SK-N-DZ (cell line): ENCODE measurements around the gene KCNK2.
"Not testable (repeated sequence)": the region's sequence is repeated elsewhere in the genome, so short reads cannot be mapped to it uniquely, and the experiment has no call there.

Source experiments
- DNase-seq: peaks from one replicate; pipeline ENCODE4 v3.0.0-alpha.2; 2015; ENCODE audit warnings: low spot score

Gene KCNK2

GRCh38 chr1:215151841-215152549 is 69.5 kb downstream of the KCNK2 start:
- no peak for DNase-seq

DNA sequence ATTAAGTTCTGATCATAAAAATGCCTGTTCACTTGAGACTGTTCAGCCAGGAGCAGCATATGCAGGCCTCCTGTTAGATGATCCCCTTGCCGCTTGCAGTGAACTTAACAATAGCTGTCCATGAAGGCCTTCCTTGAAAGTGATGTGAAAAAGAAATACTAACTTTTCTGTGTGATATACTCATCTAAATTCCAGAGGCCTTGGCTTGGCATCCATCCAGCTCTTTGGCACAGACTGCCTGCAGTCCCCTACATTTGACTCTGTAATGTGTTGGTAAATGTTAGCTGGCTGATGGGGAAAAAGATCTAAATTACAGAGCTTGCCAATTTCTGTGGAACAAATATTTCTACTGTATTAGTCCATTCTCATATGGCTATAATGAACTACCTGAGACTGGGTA is 73.7 kb downstream of the KCNK2 start:
- DNase-seq, result no peak

GRCh38 chr1:215160351-215160750 is 77.8 kb downstream of the KCNK2 start:
- DNase-seq, result no peak

GRCh38 chr1:215163144-215163543 is 80.6 kb downstream of the KCNK2 start:
- DNase-seq, result not testable (repeated sequence)

DNA sequence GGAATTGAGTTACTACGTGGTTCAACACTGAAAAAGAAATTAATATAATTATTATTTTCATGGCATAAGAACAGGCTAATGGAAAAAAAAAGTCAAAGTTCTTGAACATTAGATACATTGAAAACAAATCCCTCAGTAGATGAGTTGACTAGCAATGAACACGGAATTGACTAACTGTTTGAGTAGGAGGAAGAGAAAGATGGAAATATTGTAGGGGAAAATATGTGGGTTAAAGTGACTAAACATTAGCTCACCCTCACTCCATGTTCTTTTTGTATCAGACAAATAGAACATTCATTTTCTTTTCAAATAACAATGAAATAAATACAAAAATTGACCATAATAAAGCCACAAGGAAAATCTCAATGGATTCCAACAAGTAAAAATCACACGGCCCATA is 84.3 kb downstream of the KCNK2 start:
- no peak for DNase-seq

GRCh38 chr1:215181518-215181917 is 99.0 kb downstream of the KCNK2 start:
- DNase-seq, result no peak

- no peak for DNase-seq
Measured at GRCh38 chr1:215185067-215185620, 102.6 kb downstream of the KCNK2 start.

DNA sequence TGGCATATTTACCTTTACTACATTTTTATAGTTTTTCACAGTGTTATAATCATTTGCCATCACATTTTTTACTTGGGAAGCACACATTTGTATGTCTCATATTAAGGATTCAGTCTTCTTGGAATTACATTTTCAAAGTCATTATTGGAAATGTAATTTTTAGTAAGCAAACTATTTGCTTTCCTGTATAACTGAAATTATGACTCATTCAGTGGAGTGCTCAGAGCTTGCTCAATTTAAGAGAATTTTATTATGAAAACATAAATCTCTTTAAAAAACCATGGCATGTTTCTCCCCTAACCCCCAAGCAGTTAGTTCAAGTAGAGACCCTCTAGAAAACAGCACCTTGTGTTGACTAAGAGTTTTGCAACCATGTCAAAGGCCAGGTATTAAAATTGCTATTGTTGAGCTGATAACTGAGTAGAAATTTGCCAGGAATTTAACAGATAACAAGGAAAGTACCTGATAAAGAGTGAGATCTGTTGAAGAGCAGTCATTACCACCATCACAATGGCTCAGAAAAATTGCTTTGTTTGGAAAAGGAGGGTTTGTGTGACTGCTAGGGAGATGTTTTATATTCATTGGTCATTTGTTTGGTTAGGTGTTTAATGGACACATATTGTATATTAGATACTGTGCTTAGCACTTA is 105.9 kb downstream of the KCNK2 start:
- DNase-seq, result no peak

DNA sequence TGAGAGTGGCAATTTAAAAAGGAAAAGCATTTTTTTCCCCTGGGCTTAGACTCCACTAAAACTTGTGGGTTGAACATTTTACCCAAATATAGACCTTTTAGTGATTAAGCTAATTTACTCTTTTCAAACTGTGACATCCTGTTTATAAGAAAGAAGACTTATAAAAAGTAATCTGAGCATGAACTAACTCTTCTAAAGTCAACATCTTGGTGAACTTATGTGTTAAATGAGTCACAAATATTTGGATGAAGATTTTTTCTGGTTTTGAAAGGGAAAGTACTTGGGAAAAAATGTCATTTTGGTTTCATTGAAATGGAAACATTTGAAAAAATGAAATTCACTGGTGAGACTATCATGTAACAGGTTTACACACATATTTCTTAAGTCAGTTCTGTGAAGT is 109.8 kb downstream of the KCNK2 start:
- DNase-seq, result no peak

DNA sequence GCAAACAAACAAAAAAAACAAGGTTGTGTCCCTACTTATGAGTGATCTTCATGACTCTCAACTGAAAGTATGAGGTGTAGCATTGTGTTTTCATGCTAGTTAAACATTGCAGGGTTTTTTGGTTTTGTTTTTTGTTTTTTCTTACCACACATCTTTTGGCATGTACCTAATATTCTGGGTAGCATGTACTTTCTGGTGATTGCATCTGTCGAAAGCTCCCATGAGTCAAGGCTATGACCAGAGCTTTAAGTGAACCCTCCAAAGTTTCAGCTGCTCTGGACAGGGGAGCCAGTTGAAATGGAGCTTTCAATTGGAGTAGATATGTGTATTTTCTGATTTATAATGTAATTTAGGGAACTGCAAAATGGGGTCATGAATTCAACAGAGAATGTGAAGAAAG is 115.5 kb downstream of the KCNK2 start:
- no peak for DNase-seq

GRCh38 chr1:215200121-215200520 is 117.6 kb downstream of the KCNK2 start:
- no peak for DNase-seq

- DNase-seq, result no peak
Measured at GRCh38 chr1:215201283-215201682, 118.7 kb downstream of the KCNK2 start.

GRCh38 chr1:215202868-215203267 is 120.3 kb downstream of the KCNK2 start:
- DNase-seq, result no peak

DNA sequence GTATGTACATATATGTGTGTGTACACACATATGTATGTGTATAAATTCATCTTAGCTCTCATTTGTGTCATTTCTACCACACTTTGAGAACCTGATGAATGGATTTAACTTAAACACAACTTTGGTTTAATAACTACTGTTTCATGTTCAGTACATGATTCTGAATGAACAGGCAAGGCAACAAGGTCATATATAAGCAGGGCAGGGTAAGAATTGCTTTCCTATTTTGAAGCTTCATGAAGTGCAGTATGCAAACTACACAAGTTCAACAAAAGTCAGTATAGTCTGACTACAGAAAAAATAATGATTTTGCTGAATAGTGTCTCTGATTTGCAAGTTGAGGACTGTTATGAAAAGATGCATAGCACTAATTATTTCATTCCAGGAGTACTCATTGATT is 127.6 kb downstream of the KCNK2 start:
- DNase-seq, result no peak

DNA sequence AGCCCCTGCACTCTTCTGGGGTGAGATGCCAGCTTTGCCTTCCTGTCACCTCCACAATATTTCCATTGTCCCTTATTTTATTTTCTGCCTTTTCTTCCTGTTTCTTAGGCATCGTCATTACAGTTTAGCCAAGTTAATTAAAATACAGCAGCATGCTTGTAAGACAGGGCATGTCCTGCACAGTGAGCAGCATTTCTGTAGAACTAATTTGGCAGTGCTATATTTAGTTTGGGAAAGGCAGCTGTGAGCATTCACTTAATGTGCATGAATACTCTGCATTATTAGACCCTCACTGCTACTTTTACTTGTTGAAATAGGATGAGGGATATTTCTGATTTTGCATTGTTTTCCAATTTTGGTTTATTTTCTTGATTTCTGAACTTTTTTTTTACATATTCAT is 133.3 kb downstream of the KCNK2 start:
- no peak for DNase-seq

DNA sequence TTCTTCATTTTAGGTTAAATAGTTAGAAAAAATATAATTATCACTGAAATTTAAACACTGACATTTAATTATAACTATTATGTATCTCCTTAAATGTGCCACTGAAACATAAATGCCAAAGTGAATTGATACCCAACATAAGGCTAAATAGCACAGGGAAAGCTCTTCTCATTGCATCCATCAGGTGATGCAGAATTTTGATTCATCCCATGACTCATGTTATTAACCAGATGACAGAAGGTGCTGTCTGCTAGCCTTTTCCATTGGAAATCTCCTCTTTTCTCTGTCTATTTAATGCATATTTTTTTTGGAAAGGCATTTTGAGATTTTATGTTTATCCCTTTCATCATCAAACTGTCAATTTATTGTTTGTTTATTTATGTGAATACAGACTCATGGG is 136.8 kb downstream of the KCNK2 start:
- DNase-seq, result no peak

DNA sequence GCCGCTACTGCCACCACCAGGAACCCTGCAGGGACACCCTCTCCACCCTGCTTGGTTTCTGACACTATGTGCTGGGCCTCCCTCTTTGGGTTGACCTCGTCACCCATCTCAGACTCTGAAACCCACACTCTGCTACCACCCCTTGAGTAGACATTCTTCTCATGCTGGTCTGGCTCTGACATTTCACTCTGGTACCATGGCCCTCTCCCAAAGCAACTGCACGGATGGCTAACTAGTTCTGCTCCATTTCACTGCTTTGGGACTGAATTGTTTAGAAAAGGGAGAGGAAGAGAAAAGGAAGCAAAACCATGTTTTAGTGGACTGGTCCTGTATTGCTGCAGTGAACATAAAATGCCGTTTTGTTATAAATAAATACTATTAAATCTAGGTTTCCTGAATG is 137.8 kb downstream of the KCNK2 start:
- no peak for DNase-seq

DNA sequence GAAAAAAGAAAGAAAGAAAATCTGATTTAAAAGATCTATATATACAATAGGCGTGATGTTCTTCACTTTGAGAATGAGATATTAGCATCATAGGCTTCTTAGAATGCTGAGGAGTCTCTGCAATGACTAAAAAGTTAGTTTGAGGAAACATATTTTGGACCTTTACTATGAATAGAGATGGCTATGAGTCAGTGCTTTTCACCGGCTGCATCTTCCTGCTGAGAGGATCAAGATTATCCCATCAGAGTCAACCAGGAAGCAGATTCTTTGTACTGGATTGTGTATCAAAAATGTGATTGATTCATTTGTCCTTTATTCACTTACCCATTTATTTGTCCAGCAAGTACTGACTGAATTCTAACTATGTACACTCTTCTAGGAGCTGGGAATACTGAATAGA is 144.2 kb downstream of the KCNK2 start:
- DNase-seq, result no peak

DNA sequence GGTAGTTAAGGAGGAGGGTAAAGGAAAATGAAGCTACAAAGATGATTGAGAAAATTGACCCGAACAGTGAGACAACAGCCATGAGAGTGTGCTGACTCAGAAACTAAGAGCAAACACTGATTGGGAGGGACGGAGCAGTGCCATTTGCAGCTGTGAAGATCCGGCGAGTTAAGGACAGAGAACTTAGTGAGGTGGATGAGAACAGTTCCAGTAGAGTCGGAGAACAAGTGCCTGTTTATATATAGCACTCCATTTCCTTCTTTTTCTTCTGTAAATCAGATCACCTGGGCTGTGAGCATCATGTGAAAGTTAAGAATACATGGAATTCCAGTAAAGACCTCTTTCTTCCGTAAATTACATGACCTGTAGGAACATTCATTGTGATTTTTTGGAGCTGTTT is 145.7 kb downstream of the KCNK2 start:
- DNase-seq, result no peak

DNA sequence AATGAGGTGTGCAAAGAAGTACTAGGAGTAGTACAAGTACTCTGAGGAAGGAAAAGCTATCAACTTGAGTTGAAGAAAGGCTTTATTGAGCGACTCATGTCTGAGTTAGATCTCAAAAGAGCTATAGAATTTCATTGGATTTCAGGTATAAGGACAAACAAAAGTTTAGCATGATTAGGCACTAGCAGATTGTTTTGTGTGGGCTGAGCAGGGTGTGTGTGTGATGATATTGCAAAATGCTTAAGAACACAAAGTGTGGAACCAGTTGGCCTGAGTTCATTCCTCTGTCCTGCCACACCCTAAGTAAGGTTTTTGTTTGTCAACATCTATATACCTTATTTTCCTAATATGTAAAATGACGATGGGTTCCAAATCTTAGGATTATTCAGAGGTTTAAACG is 158.9 kb downstream of the KCNK2 start:
- no peak for DNase-seq

- peak; percentile 91 for DNase-seq
Measured at GRCh38 chr1:215243345-215244054, 161.0 kb downstream of the KCNK2 start.

DNA sequence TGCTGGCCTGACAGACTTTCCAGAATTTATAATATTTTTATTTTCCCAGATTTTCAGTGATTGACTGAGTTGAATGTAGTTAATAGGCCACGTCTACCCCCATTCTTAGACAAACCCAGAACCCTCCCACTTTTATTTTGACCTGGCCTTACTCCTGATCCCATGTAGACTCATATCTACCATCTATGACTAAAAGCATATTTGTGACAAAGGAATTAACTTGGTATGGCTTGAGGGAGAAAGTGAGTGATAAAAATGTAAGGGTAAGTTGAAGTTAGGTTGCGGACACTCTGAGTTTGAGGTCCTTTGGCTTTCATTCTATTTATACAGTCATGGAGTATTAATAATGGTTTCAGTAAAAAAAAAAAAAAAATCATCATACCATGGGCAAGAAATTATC is 168.4 kb downstream of the KCNK2 start:
- DNase-seq, result no peak

- DNase-seq, result peak; percentile 26
Measured at GRCh38 chr1:215251428-215251827, 168.9 kb downstream of the KCNK2 start.
